B cell (primary cell): ENCODE results near the gene ACP3. TPM values are rescaled to one million over a fixed set of nuclear protein-coding genes. Genes with fewer than 3 reads are reported as not detected.
A peak's percentile ranks its signal among the peaks of the same experiment; 100 is the strongest.

ENCODE experiments used
- ATAC-seq: fragments of 200-7000 bp; cut with Tn5 transposase; one replicate; pipeline ENCODE4 v1.10.0; 2021; ENCODE audit warnings: low read depth, mild to moderate bottlenecking, moderate number of reproducible peaks, moderate library complexity
- CTCF ChIA-PET: fragments of 350-600 bp; sonication (Branson Sonifier 250); formaldehyde crosslinking; loops from one replicate; lab custom pipeline; 2021; ENCODE audit warnings: antibody characterized with exemption, inconsistent platforms; lab: Charles Lee
- POLR2A ChIA-PET: fragments of 350-600 bp; sonication (Branson Sonifier 250); formaldehyde crosslinking; loops from one replicate; lab custom pipeline; 2021; ENCODE audit warnings: antibody characterized with exemption; lab: Charles Lee
- DNase-seq: peaks from one replicate; pipeline ENCODE4 v3.0.0; 2013
- H2AFZ ChIP-seq: 2 replicates; pipeline ENCODE4 v1.6.1; 2012; ENCODE audit warnings: mild to moderate bottlenecking, low read depth, low read length; ENCODE audit not compliant: insufficient read depth, poor library complexity, severe bottlenecking
- H3K27ac ChIP-seq, 2 donors: 1 replicate in 1 of 2; 2 replicates in 1 of 2; pipeline ENCODE4 v1.5.1; 2012 to 2013; ENCODE audit warnings: low read length in 2 of 2, mild to moderate bottlenecking in 2 of 2, moderate library complexity in 1 of 2
- H3K27me3 ChIP-seq, 4 experiments: fragments of 200-600 bp in 1 of 4; sonication (generic) in 1 of 4; replicated peaks in 1 of 4; 1 replicate in 2 of 4; 2 replicates in 2 of 4; pipeline versions ENCODE4 v1.6.1 to v1.7.0; 2013 to 2016; ENCODE audit warnings: low read length in 3 of 4, mild to moderate bottlenecking in 2 of 4, mixed read lengths in 1 of 4, moderate library complexity in 1 of 4; ENCODE audit not compliant: insufficient read depth in 4 of 4, control insufficient read depth in 3 of 4; ENCODE audit errors: control extremely low read depth in 1 of 4
- H3K36me3 ChIP-seq, 2 experiments: replicated peaks in 1 of 2; 1 replicate in 1 of 2; 2 replicates in 1 of 2; pipeline versions ENCODE4 v1.6.1 to v1.7.1; 2013; ENCODE audit warnings: low read length in 1 of 2; ENCODE audit not compliant: insufficient read depth in 2 of 2, control insufficient read depth in 1 of 2; ENCODE audit errors: control extremely low read depth in 1 of 2, extremely low read depth in 1 of 2
- H3K4me1 ChIP-seq, 2 donors: fragments of 200-600 bp in 1 of 2; sonication (generic) in 1 of 2; 1 replicate in 1 of 2; 2 replicates in 1 of 2; pipeline versions ENCODE4 v1.5.1 to v1.6.1; 2013 to 2017; ENCODE audit warnings: low read length in 2 of 2; ENCODE audit not compliant: control insufficient read depth in 2 of 2, insufficient read depth in 2 of 2
- H3K4me2 ChIP-seq: replicated peaks from 2 replicates; pipeline ENCODE3; 2012; ENCODE audit warnings: mild to moderate bottlenecking, low read depth, low read length; ENCODE audit not compliant: poor library complexity, severe bottlenecking
- H3K4me3 ChIP-seq, 5 experiments: fragments of 200-600 bp in 1 of 5; sonication (generic) in 1 of 5; 1 replicate in 3 of 5; 2 replicates in 2 of 5; pipeline versions ENCODE4 v1.5.1 to v1.7.0; 2011 to 2016; ENCODE audit warnings: low read length in 4 of 5, mild to moderate bottlenecking in 4 of 5, low read depth in 2 of 5, control low read depth in 1 of 5, moderate library complexity in 1 of 5; ENCODE audit not compliant: insufficient read depth in 1 of 5; ENCODE audit errors: control extremely low read depth in 1 of 5, extremely low read depth in 1 of 5
- H3K79me2 ChIP-seq: fragments of 200-600 bp; sonication (generic); one replicate; pipeline ENCODE4 v1.6.0; 2016; ENCODE audit warnings: low read length; ENCODE audit not compliant: control insufficient read depth, insufficient read depth
- H3K9ac ChIP-seq: fragments of 200-600 bp; sonication (generic); 2 replicates; pipeline ENCODE4 v1.6.1; 2017; ENCODE audit warnings: mild to moderate bottlenecking, low read length, moderate library complexity
- H3K9me3 ChIP-seq, 3 donors: one replicate each; pipeline versions ENCODE4 v1.6.1 to v1.7.1; 2013; ENCODE audit warnings: low read length in 2 of 3; ENCODE audit not compliant: control insufficient read depth in 2 of 3, insufficient read depth in 1 of 3; ENCODE audit errors: control extremely low read depth in 1 of 3
- H4K20me1 ChIP-seq: 2 replicates; pipeline ENCODE4 v1.6.0; 2012; ENCODE audit warnings: mild to moderate bottlenecking, low read length; ENCODE audit not compliant: insufficient read depth, control insufficient read depth, poor library complexity, severe bottlenecking
- H3K27ac Mint-ChIP-seq: one replicate; pipeline ENCODE4 v1.8.0; 2021; ENCODE audit warnings: mixed read lengths
- H3K27me3 Mint-ChIP-seq: one replicate; pipeline ENCODE4 v1.8.0; 2021; ENCODE audit warnings: mixed read lengths
- H3K4me1 Mint-ChIP-seq: one replicate; pipeline ENCODE4 v1.8.0; 2021; ENCODE audit warnings: mixed read lengths
- H3K4me3 Mint-ChIP-seq: one replicate; pipeline ENCODE4 v1.8.0; 2021; ENCODE audit warnings: mixed read lengths
- H3K9me3 Mint-ChIP-seq: one replicate; pipeline ENCODE4 v1.8.0; 2022; ENCODE audit warnings: mixed read lengths; ENCODE audit not compliant: insufficient read depth
- EZH2 ChIP-seq: IDR thresholded peaks from 2 replicates; pipeline ENCODE4 v1.6.1; 2012; ENCODE audit warnings: borderline replicate concordance, low read depth, mild to moderate bottlenecking, moderate library complexity, low read length; ENCODE audit not compliant: insufficient read depth, poor library complexity, severe bottlenecking
- WGBS: methylation state at CpG from one replicate; pipeline ENCODE4 v1.1.5; 2013; ENCODE audit warnings: missing lambda C conversion rate; ENCODE audit not compliant: insufficient coverage; 5-methylcytosine and 5-hydroxymethylcytosine counted together
- intact Hi-C: fragments of 100-400 bp; cut with micrococcal nuclease; formaldehyde crosslinking; loops from one replicate; pipeline ENCODE4 v1.10.0; 2022
- polyA plus RNA-seq: library from polyadenylated mRNA; depleted of rRNA; stranded (reverse); fragments of >200 nt; gene quantifications from 2 replicates; pipeline ENCODE4 v1.2.3, GENCODE V29; 2012
- total RNA-seq, 2 donors: library from RNA; stranded (reverse); fragments of 120-200 nt in 1 of 2; gene quantifications; 1 replicate in 1 of 2; 2 replicates in 1 of 2; pipeline versions ENCODE4 v1.2.3 to v1.2.4, GENCODE V29; 2013 to 2022
- TF ChIP-seq, protein P1 (sequence below): fragments of 200-600 bp; IDR thresholded peaks from one replicate; pipeline ENCODE4 v1.8.0; 2022; ENCODE audit warnings: antibody characterized with exemption, mild to moderate bottlenecking

ACP3 gene
- total and polyA plus RNA-seq, 2 donors (not counting 1 experiment from before 2014, with no cell fraction given): 0.36 to 0.64 TPM

DNA sequence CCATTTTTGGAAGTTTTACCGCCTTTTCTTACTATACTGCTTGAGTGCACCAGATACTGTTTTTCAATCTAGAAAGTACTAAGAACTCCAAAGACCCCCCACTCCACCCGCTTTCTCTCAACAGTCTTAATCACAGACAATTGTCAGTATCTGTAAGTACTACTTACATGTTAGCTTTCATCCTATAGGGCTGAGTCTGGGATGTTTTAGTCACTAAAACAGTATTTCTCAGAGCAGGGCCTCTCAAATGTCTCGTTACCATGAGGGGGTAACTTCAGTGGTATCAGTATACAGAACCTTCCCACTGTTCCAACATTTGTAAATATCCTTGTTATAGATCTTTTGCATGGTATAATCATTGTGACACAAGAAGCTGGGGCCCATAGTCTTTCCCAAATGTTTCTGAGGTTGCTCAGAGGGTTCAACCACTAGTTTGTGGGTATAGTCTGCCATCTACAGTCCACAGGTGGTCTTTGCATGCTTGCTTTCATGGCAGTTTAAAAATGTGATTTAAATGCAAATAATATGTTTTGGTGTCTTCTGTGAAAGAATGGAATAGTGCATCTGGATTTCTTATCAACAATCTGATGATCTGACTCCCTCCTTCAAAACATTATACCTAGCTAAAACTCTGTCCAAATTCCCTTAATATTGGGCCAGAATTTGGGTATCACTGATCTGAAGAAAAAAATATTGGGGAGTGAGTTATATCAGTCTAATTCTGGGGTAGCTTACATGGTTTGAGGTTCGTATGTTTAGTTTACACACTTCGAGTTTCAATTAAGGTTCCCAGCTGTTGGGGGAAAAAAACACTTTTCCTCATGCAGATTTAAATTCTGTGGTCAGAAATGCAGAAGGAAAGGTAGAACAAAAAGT, 82.1 kb downstream of the ACP3 start:
- Mint-ChIP-seq H3K27me3 (no peaks in the 10 kb centered on the region), H3K4me3 (no peak overlapping the region), H3K27ac (no peak overlapping the region), H3K4me1 (peaks cover 2% of the 10 kb centered on the region), H3K9me3 (no peaks in the 10 kb centered on the region)
- DNase-seq (peak; percentile 52), ATAC-seq (no peak)
- Histone ChIP-seq H3K4me2 (no peak overlapping the region), H3K4me3 (no peak overlapping the region), H3K27me3 (no peaks in the 10 kb centered on the region), H3K79me2 (no peaks in the 10 kb centered on the region), H3K9ac (no peak overlapping the region), H2AFZ (no peak overlapping the region), H3K27ac (no peak overlapping the region), H3K4me1 (no peaks in the 10 kb centered on the region), H3K9me3 (peaks cover 0 to 6% (median 0%) of the 10 kb centered on the region in 3 donors), H3K36me3 (no peaks in the 10 kb centered on the region), H4K20me1 (no peaks in the 10 kb centered on the region)
- POLR2A ChIA-PET: no interaction called here
- WGBS: 39% methylated on average over 3 of the region's 5 CpGs
- TF ChIP-seq EZH2: no peak
- TF ChIP-seq, protein P1, sequence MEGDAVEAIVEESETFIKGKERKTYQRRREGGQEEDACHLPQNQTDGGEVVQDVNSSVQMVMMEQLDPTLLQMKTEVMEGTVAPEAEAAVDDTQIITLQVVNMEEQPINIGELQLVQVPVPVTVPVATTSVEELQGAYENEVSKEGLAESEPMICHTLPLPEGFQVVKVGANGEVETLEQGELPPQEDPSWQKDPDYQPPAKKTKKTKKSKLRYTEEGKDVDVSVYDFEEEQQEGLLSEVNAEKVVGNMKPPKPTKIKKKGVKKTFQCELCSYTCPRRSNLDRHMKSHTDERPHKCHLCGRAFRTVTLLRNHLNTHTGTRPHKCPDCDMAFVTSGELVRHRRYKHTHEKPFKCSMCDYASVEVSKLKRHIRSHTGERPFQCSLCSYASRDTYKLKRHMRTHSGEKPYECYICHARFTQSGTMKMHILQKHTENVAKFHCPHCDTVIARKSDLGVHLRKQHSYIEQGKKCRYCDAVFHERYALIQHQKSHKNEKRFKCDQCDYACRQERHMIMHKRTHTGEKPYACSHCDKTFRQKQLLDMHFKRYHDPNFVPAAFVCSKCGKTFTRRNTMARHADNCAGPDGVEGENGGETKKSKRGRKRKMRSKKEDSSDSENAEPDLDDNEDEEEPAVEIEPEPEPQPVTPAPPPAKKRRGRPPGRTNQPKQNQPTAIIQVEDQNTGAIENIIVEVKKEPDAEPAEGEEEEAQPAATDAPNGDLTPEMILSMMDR: peak; percentile 83
- CTCF ChIA-PET: interaction anchor here (0.7 to 4.0 kb wide), 7 partner anchors 15 to 606 kb away, joined by 3 to 40 read pairs (median 3); partner anchors contain the start of gene DNAJC13
- intact Hi-C loops: loop anchor here (1.0 to 5.0 kb wide), 3 partner anchors 47 to 362 kb away; partner anchors contain the start of gene CPNE4

- TF ChIP-seq EZH2: no peak
- TF ChIP-seq, protein P1: no peak
- intact Hi-C loops: no loop called here
- ATAC-seq (no peak), DNase-seq (no peak)
- 90% methylated on average over 13 of the region's 13 CpGs for WGBS
- Histone ChIP-seq H3K36me3 (no peaks in the 10 kb centered on the region), H3K79me2 (no peaks in the 10 kb centered on the region), H3K9ac (no peak overlapping the region), H3K4me3 (no peak overlapping the region), H3K9me3 (peaks cover 0 to 3% (median 0%) of the 10 kb centered on the region in 3 donors), H2AFZ (no peak overlapping the region), H3K4me2 (no peak overlapping the region), H3K4me1 (peaks cover 9% of the 10 kb centered on the region in 2 donors), H3K27ac (no peak overlapping the region), H3K27me3 (no peaks in the 10 kb centered on the region), H4K20me1 (no peaks in the 10 kb centered on the region)
- no peak overlapping the region for H3K27ac Mint-ChIP-seq
- ChIA-PET CTCF (no interaction called here), POLR2A (no interaction called here)
- H3K27me3 Mint-ChIP-seq: no peaks in the 10 kb centered on the region
- no peak overlapping the region for H3K4me3 Mint-ChIP-seq
- H3K9me3 Mint-ChIP-seq: no peaks in the 10 kb centered on the region
- peaks cover 12% of the 10 kb centered on the region for H3K4me1 Mint-ChIP-seq
These were observed 84.0 kb downstream of the ACP3 start for GRCh38 chr3:132401255-132401654.
